ENCODE results near the gene KLK2.

DNA sequence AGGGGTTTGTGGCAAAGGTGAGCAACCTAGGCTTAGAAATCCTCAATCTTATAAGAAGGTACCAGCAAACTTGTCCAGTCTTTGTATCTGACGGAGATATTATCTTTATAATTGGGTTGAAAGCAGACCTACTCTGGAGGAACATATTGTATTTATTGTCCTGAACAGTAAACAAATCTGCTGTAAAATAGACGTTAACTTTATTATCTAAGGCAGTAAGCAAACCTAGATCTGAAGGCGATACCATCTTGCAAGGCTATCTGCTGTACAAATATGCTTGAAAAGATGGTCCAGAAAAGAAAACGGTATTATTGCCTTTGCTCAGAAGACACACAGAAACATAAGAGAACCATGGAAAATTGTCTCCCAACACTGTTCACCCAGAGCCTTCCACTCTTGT lies 3.8 kb upstream of the KLK2 start:
- TF ChIP-seq, protein P1, sequence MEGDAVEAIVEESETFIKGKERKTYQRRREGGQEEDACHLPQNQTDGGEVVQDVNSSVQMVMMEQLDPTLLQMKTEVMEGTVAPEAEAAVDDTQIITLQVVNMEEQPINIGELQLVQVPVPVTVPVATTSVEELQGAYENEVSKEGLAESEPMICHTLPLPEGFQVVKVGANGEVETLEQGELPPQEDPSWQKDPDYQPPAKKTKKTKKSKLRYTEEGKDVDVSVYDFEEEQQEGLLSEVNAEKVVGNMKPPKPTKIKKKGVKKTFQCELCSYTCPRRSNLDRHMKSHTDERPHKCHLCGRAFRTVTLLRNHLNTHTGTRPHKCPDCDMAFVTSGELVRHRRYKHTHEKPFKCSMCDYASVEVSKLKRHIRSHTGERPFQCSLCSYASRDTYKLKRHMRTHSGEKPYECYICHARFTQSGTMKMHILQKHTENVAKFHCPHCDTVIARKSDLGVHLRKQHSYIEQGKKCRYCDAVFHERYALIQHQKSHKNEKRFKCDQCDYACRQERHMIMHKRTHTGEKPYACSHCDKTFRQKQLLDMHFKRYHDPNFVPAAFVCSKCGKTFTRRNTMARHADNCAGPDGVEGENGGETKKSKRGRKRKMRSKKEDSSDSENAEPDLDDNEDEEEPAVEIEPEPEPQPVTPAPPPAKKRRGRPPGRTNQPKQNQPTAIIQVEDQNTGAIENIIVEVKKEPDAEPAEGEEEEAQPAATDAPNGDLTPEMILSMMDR (optimal IDR thresholded peaks at IDR 0.05 in 1 of 3, IDR thresholded peaks at IDR 0.05 in 1 of 3, conservative IDR thresholded peaks at IDR 0.05 in 1 of 3; ENCODE audit: extremely low read depth in 1 of 3, insufficient read depth in 2 of 3, low read length in 3 of 3), result no peak
- TF ChIP-seq EZH2 (IDR thresholded peaks at IDR 0.05; ENCODE audit: low read length), result no peak

All from keratinocyte (primary cell).